ENCODE data around the gene ARHGAP27. TPM values are rescaled to one million over a fixed set of nuclear protein-coding genes. Genes with fewer than 3 reads are reported as not detected.

The ARHGAP27 gene
- total and polyA plus RNA-seq, 2 of the 13 experiments (the other 11 are each of a cell fraction or from before 2014, with no cell fraction given), result 15.5 to 18.9 TPM

DNA sequence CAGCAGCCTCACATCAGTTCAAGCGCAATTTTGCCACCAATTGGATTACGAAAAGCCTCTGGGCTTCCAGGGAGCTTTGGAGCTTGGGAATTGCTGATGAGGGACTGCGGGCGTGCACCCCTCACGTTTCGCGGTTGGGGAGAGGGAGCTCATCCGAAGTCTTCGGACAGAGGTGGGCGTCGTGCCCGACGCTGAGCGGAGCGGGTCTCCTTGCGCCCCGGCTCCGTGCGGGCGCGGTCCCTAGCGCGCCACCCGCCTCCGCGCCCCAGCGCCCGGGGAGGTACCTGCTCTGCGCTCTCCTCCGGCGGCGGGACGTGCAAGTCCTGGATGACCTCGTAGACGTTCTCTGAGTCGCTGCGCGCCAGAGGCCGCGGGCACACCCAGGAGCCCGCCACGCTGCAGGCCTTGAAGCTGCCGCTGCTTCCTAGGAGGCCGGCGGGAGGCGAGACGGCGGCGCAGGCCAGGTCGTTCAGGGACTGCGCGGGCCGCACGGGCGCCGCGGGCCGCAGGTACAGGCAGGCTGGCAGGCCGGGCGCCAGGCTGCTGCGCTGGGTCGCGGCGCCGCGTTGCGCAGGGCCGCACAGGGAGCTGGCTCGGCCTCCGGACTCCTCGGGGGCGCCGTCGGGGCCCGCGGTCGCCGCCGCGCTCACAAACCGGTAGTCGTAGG, 3.2 kb downstream of the ARHGAP27 start (continued):
- TF ChIP-seq HHEX (CRISPR knock-in tag; IDR thresholded peaks at IDR 0.05) (no peak), EZH2 (conservative IDR thresholded peaks at IDR 0.05; ENCODE audit: low read depth, low read length) (peak; percentile 76; the same call in 1 of the 2 replicates), NBN (conservative IDR thresholded peaks at IDR 0.05) (no peak), RXRA (CRISPR knock-in tag; IDR thresholded peaks at IDR 0.05) (peak; percentile 26; the same call in 1 of the 2 replicates), TCF7 (IDR thresholded peaks at IDR 0.05; ENCODE audit: low read depth) (no peak), ATF1 (CRISPR knock-in tag; IDR thresholded peaks at IDR 0.05) (no peak), MED1 (CRISPR knock-in tag; IDR thresholded peaks at IDR 0.05) (no peak), DNMT1 (CRISPR knock-in tag; IDR thresholded peaks at IDR 0.05) (no peak), NAIF1 (CRISPR knock-in tag; IDR thresholded peaks at IDR 0.05; ENCODE audit: borderline replicate concordance) (no peak), ZNF567 (CRISPR knock-in tag; IDR thresholded peaks at IDR 0.05; ENCODE audit: borderline replicate concordance) (no peak), CHCHD3 (CRISPR knock-in tag; IDR thresholded peaks at IDR 0.05) (no peak; the same call in 1 of the 2 replicates), ZNF552 (CRISPR knock-in tag; IDR thresholded peaks at IDR 0.05; ENCODE audit: borderline replicate concordance) (no peak), NFE2L2 (IDR thresholded peaks at IDR 0.05; ENCODE audit: low read length) (no peak), ELF4 (CRISPR knock-in tag; IDR thresholded peaks at IDR 0.05; ENCODE audit: borderline replicate concordance) (no peak)
- TF ChIP-seq, protein P1, sequence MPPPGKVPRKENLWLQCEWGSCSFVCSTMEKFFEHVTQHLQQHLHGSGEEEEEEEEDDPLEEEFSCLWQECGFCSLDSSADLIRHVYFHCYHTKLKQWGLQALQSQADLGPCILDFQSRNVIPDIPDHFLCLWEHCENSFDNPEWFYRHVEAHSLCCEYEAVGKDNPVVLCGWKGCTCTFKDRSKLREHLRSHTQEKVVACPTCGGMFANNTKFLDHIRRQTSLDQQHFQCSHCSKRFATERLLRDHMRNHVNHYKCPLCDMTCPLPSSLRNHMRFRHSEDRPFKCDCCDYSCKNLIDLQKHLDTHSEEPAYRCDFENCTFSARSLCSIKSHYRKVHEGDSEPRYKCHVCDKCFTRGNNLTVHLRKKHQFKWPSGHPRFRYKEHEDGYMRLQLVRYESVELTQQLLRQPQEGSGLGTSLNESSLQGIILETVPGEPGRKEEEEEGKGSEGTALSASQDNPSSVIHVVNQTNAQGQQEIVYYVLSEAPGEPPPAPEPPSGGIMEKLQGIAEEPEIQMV (CRISPR knock-in tag; IDR thresholded peaks at IDR 0.05; ENCODE audit: low read depth), result 0 out of 2 replicates have a peak, but pooled peaks have one; percentile 37
- TF ChIP-seq, protein P2, sequence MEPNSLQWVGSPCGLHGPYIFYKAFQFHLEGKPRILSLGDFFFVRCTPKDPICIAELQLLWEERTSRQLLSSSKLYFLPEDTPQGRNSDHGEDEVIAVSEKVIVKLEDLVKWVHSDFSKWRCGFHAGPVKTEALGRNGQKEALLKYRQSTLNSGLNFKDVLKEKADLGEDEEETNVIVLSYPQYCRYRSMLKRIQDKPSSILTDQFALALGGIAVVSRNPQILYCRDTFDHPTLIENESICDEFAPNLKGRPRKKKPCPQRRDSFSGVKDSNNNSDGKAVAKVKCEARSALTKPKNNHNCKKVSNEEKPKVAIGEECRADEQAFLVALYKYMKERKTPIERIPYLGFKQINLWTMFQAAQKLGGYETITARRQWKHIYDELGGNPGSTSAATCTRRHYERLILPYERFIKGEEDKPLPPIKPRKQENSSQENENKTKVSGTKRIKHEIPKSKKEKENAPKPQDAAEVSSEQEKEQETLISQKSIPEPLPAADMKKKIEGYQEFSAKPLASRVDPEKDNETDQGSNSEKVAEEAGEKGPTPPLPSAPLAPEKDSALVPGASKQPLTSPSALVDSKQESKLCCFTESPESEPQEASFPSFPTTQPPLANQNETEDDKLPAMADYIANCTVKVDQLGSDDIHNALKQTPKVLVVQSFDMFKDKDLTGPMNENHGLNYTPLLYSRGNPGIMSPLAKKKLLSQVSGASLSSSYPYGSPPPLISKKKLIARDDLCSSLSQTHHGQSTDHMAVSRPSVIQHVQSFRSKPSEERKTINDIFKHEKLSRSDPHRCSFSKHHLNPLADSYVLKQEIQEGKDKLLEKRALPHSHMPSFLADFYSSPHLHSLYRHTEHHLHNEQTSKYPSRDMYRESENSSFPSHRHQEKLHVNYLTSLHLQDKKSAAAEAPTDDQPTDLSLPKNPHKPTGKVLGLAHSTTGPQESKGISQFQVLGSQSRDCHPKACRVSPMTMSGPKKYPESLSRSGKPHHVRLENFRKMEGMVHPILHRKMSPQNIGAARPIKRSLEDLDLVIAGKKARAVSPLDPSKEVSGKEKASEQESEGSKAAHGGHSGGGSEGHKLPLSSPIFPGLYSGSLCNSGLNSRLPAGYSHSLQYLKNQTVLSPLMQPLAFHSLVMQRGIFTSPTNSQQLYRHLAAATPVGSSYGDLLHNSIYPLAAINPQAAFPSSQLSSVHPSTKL (CRISPR knock-in tag; IDR thresholded peaks at IDR 0.05), result peak; percentile 24; the same call in 1 of the 2 replicates
- TF ChIP-seq, protein P3, sequence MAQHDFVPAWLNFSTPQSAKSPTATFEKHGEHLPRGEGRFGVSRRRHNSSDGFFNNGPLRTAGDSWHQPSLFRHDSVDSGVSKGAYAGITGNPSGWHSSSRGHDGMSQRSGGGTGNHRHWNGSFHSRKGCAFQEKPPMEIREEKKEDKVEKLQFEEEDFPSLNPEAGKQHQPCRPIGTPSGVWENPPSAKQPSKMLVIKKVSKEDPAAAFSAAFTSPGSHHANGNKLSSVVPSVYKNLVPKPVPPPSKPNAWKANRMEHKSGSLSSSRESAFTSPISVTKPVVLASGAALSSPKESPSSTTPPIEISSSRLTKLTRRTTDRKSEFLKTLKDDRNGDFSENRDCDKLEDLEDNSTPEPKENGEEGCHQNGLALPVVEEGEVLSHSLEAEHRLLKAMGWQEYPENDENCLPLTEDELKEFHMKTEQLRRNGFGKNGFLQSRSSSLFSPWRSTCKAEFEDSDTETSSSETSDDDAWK (CRISPR knock-in tag; IDR thresholded peaks at IDR 0.05), result no peak

All from HepG2 (cell line).